DMS153 treated with DMSO at 0.1 percent for 48 hours (cell line): ENCODE data around the gene LTBP2.

ENCODE experiments used
- DNase-seq: peaks from one replicate; lab custom pipeline; 2025; ENCODE audit not compliant: unreplicated experiment; lab: John Stamatoyannopoulos, UW

The LTBP2 gene

DNA sequence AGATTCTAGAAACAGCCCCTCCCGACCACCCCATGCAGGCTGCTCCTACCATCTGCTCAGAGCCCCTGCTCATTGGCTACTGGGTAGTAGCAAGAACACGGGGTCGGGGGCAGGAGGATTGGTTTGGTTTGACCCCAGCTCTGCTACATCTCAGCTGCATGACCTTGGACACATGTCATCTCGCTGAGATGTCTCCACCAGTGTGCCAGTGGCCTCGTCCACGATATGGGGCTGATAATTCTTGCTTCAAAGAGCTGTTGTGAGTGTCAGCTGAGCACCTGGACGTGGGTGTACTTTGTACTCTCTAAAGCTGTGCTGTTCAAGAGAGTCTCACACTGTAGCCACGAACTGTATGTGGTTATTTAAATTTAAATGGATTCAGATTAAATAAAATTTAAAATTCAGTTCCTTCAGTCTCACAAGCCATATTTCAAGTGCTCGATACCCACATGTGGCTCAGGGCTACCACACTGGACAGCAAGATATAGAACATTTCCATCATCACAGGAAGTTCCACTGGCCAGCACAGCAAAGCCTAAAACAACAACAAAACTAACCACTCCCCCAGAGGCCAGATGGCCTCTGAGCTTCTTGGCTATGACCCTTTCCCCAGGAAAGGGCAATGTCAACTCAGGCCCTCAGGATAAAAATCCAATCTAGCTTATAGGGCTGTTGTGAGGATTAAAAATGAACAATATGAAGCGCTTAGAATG is 18.6 kb downstream of the LTBP2 start:
- no peak for DNase-seq

DNA sequence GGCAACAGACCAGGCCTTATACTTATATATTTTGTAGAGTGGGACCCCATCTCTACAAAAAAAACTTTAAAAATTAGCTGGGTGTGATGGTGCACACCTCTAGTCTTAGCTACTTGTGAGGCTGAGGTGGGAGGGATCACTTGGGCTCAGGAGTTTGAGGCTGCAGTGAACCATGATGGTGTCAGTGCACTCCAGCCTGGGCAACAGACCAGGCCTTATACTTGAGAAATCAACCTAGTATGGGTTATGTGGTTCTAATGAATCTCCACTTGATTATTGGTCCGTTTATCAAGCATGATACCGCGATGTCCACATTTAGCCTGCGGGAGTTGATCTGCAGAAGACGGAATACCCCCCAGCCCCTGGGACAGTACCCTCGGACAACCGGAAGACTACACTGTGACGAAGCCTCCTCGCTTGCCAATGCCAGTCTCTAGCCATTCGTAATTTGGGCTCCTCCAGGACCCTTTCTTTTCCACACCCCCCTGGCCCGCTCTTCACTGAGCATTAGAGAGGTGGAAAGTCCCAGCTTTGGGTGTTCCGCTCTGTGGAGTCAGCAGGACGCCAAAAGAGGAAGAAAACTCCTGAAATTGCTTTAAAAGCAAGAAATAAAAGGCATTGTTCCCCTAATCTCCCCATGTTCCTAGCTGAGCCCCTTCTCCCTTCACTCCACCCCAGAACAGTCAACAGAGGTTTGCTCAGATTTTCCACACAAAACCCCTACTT is 19.4 kb downstream of the LTBP2 start:
- DNase-seq: no peak

DNA sequence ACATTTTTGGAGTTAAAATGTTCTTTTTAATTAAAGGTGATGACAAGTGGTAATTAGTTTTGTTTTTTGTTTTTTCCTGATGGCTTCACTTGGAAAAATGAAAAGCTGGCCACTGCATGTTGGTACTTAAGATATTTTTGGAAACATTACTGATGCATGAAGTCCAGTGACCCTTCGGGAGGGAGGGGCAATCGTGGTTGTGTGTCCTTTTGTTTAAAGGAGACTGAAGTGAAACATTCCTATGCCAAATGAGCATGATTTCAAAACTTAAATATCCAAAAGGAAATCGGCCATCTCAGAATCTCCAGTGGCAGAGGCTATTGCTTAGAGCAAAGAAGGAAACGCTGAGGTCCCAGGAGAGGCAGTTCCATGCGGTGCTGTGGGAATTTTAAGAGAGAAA is 20.1 kb downstream of the LTBP2 start:
- no peak for DNase-seq

DNA sequence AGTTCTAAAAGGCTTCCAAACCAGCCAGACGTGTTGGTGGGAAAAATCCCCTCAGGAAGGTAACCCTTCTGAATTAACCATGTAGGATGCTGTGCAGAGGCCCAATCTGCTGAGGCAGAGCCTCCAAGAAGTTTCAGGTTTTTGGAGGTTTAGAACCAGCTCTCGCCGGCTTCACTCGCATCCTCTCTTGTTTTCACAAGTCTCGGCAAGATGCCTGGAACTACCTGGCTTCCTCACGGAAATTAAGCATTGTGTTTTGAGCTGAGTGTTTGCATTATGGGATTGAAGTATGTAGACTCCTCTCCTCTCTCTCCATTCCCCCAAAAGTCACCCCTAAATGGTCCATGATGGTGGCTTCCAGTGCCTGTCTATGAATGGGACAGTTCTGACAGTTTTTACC is 20.6 kb downstream of the LTBP2 start:
- no peak for DNase-seq

DNA sequence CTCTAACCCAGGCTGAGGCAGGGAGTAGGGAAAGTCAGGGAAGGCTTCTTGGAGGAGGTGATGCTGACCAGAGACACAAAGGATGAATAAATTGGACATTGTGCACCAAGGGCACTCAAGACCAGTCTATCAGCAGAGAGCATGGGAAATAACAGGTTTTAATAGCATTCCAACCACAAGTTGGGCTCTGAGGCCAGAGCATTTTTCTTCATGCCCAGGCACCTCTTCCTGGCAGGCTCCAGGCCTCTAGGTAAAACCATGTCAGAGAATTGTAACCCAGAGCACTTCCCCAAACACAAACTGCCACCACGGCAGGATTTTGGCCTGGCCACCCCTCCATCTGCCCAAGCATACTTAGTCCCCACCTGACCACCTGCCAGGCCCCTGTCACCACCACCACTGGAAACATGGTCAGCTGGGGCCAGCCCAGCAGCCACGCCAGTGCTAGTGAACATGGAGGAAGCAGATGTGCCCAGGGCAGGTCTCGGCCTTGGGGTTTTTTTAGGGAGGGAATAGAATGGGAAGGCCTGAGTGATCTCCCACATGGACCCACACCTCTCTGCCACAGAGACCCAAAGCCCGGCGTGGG is 22.7 kb downstream of the LTBP2 start:
- DNase-seq: no peak

DNA sequence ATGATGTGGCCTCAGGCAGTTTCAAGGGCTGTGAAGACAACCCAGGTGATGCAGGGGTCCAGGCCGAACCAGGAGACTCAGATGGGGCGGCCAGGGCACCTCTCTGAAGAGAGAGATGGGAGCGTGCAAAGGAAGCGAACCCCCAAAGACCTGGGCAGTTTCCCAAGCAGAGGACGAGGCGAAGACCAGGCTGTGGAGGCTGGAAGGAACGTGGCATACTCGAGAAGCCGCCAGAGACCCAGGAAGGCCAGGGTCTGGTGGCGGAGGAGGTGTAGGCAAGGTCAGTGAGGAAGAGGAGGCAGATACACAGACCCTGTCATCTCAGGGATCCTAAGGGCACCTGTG is 24.7 kb downstream of the LTBP2 start:
- DNase-seq: no peak

DNA sequence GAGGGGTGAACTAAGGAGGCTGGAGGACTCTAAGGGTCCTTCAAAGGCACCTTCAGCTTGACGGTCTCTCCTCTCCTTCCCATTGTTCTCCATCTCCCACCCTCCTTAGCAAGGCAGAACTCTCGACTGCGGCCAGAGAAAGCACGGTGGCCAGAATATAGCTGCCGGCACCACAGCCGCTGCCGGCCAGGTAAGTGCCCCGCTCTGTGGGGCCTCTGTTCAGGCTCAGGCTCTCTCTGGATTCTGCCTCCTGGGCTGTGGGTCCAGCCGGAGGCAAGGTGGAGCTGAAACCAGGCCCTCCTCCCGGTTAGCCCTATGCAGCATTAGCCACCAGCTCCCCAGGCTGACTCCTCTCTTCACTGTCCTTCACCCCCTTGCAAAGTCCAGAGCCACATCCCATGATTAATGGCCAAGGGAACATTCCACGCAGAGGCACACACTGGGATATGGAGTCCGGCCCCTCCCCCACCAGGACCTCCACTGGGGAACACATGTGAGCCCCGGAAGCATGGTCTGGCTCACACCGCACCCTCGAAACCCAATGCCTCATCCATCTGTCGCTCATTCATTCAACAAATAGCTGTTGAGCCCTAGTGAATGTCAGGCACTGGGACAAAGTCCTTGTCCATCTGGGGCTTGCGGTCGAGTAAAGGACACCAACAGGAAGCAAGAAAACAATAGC is 25.2 kb downstream of the LTBP2 start:
- DNase-seq: no peak

DNA sequence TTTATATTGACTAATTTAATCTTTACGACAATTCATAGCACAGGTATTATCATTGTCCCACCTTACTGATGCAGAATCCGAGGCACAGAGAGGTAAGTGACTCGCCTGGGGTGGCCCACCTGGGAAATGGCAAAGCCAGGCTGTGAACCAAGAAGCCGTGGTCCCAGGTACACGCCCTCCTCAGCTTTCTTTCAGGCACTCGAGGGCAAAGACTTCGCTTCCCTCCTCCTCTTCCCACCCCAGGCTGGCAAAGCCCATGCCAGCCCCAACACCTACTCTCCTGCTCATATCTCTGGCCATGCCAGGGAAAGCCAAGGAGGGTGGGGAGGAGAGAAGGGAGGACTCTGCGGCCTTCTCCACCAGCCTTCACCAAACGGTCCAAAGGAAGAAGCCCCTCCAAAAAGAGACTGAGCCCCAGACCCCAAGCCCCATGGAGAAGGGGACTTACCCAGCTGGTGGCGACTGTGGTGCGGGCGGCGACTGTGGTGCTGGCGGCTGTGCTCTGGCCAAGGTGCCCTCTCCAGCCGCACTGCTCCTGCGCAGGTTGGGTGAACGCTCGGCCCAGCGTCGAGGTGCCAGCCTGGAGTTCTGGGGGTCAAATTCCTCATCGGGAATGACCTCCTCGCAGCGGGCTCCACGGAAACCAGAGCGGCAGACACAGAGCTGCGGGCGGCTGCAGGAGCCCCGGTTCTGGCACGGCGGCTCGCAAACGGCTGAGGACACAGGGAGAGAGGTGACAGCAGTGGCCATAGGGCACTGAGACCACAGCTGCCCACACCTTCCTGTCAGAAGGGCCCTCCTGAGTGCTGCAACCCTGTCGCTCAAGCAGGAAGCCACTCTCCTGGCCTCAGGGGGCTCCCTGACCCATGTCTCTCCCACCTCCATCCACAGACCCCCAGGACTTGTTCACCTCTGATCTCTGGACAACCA is 26.4 kb downstream of the LTBP2 start:
- DNase-seq: no peak

DNA sequence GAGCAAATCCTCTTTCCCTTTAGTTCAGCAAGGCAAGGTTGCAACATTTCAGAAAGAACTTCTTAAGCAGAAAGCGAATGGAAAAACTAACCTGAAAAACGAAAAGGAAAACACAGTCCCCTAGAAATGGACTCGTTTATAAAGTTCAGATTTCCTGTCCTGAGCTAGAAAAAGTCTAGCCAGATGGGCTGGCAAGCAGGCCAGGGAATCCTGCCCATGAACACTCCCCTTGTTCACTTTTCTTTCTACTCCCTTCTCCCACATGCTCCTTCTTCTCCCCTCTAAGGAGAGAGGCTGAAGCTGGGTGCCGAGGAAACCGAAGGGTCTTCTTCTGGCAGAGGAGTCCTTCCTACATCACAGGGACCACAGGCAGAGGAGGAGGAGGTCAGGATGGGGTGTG is 27.1 kb downstream of the LTBP2 start:
- DNase-seq: no peak

DNA sequence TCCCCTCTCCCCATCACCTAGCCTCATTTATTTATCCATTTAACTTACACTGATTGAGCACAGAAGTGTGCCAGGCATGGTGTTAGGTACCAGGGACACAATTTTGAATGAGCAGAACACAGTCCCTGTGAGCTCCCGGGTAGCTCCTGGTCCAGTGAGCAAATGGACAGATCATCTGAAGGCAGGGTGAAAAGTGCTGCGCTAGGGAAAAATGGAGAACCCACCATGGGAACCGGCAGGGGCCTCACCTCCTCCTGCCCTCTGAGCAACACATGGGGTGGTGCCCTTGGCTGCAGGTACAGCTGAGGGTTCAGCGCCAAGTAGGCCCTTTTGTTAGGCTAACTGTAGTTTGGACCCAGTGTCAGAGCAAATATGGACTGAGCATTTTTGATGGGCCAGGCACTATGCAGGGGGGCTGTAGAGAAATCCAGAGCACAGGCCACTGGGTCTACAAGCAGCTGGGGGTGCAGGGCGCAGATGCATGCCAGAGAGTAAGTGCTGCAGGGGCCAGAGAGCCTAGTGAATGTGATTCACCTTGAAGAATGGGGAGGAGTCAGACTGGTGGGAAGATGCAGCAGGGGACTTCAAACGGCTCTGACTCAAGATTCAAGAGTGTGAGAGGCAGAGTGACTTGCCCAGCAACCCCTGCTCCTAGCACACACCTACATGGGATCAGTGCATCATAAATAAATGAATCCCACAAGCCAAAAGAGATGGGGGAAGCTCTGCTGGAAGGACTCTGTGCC is 28.2 kb downstream of the LTBP2 start:
- DNase-seq: no peak

DNA sequence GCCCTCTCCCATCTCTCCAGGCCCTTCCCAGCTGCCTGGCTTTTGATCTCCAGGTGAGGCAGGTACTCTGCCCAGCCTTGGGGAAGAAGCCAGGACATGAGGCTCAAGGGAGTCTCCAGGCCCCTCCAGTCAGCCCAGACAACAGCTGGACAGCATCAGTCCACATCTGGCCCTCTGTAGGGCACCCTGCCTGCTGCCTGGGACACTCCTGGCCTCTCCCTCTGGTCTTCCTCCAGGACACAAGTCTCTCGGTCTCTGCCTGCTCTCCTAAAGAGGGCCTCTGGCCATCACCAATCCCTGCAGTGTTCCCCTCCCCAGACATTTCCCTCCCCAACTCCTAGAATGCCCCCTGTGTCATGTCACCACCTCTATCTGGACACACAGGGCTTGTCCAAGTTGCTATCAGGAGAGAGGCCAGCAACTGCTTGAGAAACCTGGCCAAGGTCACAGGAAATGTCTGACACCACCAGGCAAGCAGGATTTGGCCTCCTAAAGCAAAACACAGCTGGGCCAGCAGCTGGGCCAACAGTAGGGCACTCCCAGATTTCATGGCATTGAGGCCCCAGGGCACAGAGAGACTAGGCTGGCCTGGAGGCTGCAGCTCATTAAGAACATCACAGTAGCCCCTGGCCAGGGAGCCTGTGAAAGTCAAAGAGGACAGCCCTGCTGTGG is 29.0 kb downstream of the LTBP2 start:
- no peak for DNase-seq

DNA sequence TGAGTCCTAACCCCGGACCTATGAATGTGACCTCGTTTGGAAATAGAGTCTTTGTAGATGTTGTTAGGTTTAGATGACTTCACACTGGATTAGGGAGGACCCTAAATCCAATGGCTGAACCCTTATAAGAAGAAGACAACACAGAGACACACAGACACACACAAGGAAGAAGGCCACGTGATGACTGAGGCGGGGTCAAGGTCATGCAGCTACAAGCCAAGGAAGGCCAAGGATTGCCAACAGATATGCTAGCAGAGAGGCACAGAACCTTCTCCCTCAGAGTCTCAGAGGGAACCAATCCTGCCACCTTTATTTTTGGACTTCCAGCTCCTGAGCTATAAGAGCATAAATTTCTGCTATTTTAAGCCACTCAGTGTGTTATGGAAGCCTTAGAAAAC is 31.8 kb downstream of the LTBP2 start:
- DNase-seq: no peak

DNA sequence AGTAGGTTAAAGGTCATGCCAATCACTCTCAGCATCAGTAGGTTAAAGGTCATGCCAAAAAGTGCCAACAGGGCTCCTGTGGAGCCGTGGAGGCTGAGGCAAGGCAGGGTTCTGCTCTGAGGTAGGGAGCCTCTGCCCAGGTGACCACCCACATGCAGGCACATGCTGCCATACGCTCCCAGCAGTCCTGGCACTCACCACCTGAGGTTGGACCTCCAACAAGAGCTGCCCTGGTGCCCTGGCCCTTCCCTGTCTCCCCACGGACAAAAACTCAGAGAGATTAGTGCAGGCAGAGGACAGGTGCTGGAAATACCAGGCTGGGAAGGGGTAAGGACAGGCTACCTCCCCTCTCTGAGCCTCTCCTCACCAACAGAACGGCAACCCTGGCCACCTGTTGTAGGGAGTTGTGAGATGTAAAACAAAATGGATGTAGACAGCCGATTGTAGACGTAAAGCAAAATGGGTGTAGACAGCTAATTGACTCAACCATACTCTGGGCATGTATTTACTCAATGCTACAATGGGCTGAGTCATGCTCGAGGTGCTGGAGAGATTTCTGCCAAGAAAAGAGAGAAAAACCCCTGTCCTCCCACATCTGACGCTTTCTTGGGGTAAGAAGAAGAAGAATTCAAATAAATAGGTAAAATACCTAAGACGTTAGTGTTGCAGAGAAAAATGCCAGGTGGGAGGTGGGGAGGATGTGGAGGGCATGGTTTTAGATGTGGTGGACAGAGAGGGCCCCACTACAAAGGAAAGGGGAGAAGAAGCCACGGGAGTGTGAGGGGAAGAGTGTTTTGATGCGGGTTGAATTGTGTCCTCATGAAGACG is 32.4 kb downstream of the LTBP2 start:
- no peak for DNase-seq

DNA sequence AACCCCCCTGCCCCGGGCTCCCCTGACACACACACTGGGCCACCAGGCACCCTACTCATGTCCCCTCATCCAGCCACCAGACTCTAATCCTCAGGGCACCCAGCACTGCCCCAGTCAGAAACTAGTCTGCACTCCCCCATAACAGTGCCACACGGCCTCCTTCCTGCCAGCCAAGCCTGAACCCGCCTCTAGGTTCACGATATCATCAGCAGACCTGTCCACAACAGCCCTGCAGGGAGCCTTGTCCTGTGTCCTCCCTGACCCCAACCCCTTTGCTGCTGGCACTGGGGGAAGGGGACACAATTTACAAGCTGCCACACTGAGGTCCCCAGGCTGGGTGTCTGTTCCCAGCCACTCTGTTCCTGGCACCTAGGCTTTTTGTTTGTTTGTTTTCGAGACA is 33.6 kb downstream of the LTBP2 start:
- DNase-seq: no peak

DNA sequence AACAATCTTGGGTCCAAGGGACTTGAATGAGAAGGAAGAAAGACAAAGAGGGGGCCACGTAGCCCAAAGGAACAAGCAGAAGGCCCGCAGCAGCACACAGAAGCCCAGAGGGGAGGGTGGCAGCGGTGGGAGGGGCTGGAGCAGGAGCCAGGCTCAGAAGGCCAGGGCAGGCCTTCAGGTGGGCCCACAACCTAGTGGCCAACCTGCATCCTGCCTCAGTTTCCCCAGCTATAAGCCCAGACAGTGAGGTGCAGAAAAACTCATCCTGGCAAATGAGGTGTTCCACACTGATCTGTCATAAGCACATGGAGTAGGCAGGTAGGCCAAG is 34.1 kb downstream of the LTBP2 start:
- no peak for DNase-seq

DNA sequence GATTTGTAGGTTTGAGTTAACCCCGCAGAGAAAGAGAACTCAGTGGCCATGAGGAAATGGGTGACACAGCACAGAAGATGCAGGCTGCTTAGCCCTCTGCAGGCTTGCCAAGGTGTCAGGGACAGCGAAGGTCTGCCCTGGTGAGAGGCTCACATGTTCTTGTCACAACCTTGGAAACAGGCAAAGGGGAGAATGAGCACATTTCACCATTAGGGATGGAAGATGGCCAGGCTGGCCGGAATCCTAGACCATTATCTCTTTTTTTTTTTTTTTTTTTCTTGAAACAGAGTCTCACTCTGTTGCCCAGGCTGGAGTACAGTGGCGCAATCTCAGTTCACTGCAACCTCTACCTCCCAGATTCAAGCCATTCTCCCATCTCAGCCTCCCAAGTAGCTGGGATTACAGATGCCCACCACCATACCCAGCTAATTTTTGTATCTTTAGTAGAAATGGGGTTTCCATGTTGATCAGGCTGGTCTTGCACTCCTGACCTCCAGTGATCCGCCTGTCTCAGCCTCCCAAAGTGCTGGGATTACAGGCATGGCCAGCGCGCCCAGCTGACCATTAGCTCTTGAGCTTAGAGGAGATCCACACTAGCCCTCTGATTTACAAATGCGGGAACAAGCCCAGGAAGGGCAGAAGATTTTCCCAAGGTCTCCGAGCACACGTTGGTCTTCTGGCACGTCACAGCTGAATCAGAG is 34.6 kb downstream of the LTBP2 start:
- DNase-seq: no peak

DNA sequence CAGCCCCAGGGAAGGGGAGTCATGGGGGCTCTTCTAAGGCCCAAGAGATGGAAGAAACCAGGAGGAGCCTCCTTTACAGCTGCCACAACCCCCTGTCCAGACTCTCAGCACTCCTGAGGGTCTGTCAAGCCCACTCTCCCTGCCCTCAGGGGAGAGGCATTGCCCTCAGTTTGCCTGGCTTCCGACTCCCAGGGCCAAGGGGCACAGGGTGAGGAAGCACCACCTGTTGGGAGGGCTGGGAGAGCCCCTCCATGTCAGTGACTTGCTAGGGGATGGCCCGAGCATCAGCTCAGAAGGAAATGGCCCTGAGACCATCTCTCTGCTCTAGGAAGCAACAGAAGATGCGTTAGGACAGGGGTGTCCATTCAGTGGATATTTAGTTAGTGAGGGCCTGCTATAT is 36.1 kb downstream of the LTBP2 start:
- DNase-seq: no peak

DNA sequence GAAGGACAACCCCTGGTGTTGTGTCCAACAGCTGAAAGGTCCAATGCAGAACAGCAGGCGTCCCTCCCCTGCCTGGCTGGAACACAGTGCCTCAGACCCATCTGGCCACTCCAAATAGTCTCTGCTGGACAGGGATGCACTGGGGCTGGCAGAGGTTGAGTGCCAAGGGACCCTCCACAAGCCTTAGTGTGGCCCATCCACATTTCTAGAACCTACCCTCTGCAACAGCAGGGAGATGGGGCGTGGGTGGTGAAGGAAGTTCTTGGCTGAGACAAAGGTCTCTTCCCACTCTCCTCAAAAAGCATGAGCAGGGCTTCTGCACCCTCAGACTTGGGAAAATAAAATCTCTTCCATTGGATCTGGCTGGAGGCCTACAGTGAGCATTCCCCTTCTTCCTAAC is 36.5 kb downstream of the LTBP2 start:
- no peak for DNase-seq
